MCF 10A (cell line): ENCODE measurements around the gene BRD1. TPM values are rescaled to one million over a fixed set of nuclear protein-coding genes. Genes with fewer than 3 reads are reported as not detected.
"Not testable (repeated sequence)": the region's sequence is repeated elsewhere in the genome, so short reads cannot be mapped to it uniquely, and the experiment has no call there.

ENCODE experiments used
- BruUV-seq: library from RNA; stranded (reverse); fragments of 400-500 nt; replicated peaks from 2 replicates; lab custom pipeline; 2021; lab: Mats Ljungman, UMichigan
- CTCF ChIA-PET: fragments of 300-600 bp; sonication (Branson Sonifier 250); formaldehyde crosslinking; extraction: SDS; loops from one replicate; lab custom pipeline; 2021; ENCODE audit warnings: antibody characterized with exemption, inconsistent platforms; lab: Yijun Ruan, JAX
- POLR2A ChIA-PET: fragments of 300-600, 350-650 bp; sonication (Branson Sonifier 250); formaldehyde crosslinking; extraction: SDS; loops from one replicate; lab custom pipeline; 2020; ENCODE audit warnings: antibody characterized with exemption, inconsistent platforms; lab: Yijun Ruan, JAX
- DNase-seq: peaks from one replicate; pipeline ENCODE4 v3.0.0-alpha.2; 2018; ENCODE audit not compliant: unreplicated experiment
- H3K27ac Mint-ChIP-seq: one replicate; pipeline ENCODE4 v1.8.0; 2022; ENCODE audit warnings: mild to moderate bottlenecking, low read depth, mixed read lengths; ENCODE audit not compliant: unreplicated experiment
- H3K27me3 Mint-ChIP-seq: one replicate; pipeline ENCODE4 v1.8.0; 2022; ENCODE audit warnings: mixed read lengths; ENCODE audit not compliant: insufficient read depth, unreplicated experiment
- H3K36me3 Mint-ChIP-seq: one replicate; pipeline ENCODE4 v1.8.0; 2022; ENCODE audit warnings: mild to moderate bottlenecking, moderate library complexity, mixed read lengths; ENCODE audit not compliant: insufficient read depth, unreplicated experiment
- H3K4me1 Mint-ChIP-seq: one replicate; pipeline ENCODE4 v1.8.0; 2022; ENCODE audit warnings: mixed read lengths; ENCODE audit not compliant: insufficient read depth, unreplicated experiment
- H3K4me3 Mint-ChIP-seq: one replicate; pipeline ENCODE4 v1.8.0; 2022; ENCODE audit warnings: mild to moderate bottlenecking, moderate library complexity, mixed read lengths; ENCODE audit not compliant: unreplicated experiment
- H3K9me3 Mint-ChIP-seq: one replicate; pipeline ENCODE4 v1.8.0; 2022; ENCODE audit warnings: mixed read lengths; ENCODE audit not compliant: unreplicated experiment
- intact Hi-C: fragments of 100-400 bp; cut with micrococcal nuclease; formaldehyde crosslinking; loops from 2 replicates; pipeline ENCODE4 v1.14.1; 2022
- total RNA-seq: library from RNA; stranded (reverse); gene quantifications from 2 replicates; pipeline ENCODE4 v1.2.3, GENCODE V29; 2022
- TF ChIP-seq, protein P1 (sequence below): fragments of 200-600 bp; IDR thresholded peaks from one replicate; pipeline ENCODE4 v1.8.0; 2022; ENCODE audit warnings: antibody characterized with exemption, mild to moderate bottlenecking; ENCODE audit not compliant: unreplicated experiment

Gene BRD1
- total RNA-seq, 1 experiment from 2014 or later = 48.1 TPM

DNA sequence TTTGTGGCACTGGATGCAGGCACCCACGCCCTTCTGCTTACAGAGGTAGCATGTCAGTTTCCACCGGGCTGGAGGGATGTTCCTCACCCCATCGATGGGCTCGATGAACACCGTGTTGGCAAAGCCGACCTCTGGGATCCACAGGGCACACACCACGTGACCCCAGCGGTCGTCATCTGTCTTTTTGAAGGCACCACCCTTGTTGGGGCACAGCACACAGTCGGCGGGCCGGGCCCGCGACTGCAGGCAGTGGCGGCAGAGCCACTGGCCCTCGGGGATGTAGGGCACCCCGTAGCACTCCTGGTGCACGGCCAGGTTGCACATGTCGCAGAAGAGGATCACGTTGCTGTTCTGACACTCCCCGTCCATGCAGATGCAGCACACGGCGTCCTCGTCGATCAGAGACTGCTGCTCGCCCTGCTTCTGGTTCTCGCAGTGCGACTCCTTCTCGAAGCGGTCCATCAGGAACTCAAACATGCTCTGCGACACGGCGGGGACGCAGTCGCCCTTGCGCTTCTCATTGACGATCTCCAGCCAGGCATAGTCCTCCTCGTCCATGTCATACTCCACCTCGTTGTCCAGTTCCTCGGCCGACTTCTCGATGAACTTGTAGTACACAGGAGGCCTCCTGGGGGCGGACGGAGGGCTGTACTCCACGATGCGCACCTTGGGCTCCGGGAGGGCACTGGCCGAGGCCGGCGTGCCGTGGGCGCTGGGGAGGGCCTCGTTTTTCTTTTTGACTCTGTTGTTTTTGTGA, 4.2 kb downstream of the BRD1 start:
- no peak for DNase-seq
- TF ChIP-seq, protein P1, sequence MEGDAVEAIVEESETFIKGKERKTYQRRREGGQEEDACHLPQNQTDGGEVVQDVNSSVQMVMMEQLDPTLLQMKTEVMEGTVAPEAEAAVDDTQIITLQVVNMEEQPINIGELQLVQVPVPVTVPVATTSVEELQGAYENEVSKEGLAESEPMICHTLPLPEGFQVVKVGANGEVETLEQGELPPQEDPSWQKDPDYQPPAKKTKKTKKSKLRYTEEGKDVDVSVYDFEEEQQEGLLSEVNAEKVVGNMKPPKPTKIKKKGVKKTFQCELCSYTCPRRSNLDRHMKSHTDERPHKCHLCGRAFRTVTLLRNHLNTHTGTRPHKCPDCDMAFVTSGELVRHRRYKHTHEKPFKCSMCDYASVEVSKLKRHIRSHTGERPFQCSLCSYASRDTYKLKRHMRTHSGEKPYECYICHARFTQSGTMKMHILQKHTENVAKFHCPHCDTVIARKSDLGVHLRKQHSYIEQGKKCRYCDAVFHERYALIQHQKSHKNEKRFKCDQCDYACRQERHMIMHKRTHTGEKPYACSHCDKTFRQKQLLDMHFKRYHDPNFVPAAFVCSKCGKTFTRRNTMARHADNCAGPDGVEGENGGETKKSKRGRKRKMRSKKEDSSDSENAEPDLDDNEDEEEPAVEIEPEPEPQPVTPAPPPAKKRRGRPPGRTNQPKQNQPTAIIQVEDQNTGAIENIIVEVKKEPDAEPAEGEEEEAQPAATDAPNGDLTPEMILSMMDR = no peak
- H3K27me3 Mint-ChIP-seq = no peaks in the 10 kb centered on the region
- TSS peak; percentile 11 for BruUV-seq
- H3K27ac Mint-ChIP-seq = no peak overlapping the region
- no peak overlapping the region for H3K4me3 Mint-ChIP-seq
- intact Hi-C loops = no loop called here
- POLR2A ChIA-PET = no interaction called here
- peaks cover 19% of the 10 kb centered on the region for H3K4me1 Mint-ChIP-seq
- H3K9me3 Mint-ChIP-seq = no peaks in the 10 kb centered on the region
- CTCF ChIA-PET = no interaction called here
- H3K36me3 Mint-ChIP-seq = peaks cover 71% of the 10 kb centered on the region

DNA sequence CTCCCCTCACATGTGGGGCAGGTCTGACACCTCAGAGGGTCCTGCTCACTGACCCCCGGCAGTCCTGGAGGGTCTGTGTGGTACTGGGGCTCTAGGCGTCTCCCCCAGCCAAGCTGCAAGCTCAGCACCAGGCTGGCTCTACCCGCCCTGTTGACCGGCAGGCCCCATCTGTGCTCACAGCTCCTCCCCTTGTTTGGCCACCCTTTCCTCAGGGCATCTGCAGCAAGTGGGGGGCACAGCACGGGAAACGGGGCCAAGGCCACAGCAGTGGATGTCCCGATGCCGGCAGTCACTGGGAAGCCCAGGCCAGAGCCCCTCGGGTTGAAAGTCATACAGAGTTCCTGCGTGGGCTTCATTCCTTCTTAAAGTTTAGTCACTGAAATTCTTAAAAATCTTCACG, 5.9 kb downstream of the BRD1 start:
- H3K4me1 Mint-ChIP-seq = peaks cover 19% of the 10 kb centered on the region
- BruUV-seq, POLR2A ChIA-PET, intact Hi-C loops, DNase-seq, H3K4me3 Mint-ChIP-seq, CTCF ChIA-PET, H3K27ac Mint-ChIP-seq, H3K27me3 Mint-ChIP-seq, H3K9me3 Mint-ChIP-seq: not testable (repeated sequence)
- H3K36me3 Mint-ChIP-seq = peaks cover 85% of the 10 kb centered on the region

DNA sequence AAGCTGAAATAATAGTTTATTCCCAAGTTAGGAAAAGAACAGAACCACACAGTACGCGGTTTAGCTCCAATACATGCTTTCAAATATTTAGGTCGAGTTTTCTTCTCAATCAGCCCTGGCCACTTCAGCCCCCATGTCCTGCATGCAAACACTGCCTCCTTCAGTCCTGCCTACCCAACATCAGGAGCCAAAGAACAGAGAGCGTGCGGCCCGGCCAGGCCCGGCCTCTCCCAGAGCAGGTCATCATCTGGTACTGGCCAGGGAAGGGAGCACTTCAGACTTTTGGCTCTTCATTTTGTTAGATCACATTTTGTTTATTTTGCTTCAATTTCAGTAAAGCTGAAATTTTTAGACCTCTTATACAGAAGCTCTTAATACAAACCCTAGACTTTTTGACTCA, 6.7 kb downstream of the BRD1 start:
- ChIA-PET POLR2A (interaction anchor here (0.6 kb wide), 1 partner anchor 270 kb away, joined by 3 read pairs; no protein-coding TSS in a partner anchor), CTCF (interaction anchor here (0.6 to 1.0 kb wide), 5 partner anchors 11 to 209 kb away, joined by 3 to 4 read pairs (median 3); no protein-coding TSS in a partner anchor)
- H3K4me3 Mint-ChIP-seq = no peak overlapping the region
- H3K36me3 Mint-ChIP-seq = peaks cover 89% of the 10 kb centered on the region
- TF ChIP-seq, protein P1 = no peak
- H3K9me3 Mint-ChIP-seq = no peaks in the 10 kb centered on the region
- DNase-seq = no peak
- H3K27ac Mint-ChIP-seq = no peak overlapping the region
- H3K27me3 Mint-ChIP-seq = no peaks in the 10 kb centered on the region
- intact Hi-C loops = no loop called here
- H3K4me1 Mint-ChIP-seq = peaks cover 19% of the 10 kb centered on the region
- BruUV-seq = no TSS peak

DNA sequence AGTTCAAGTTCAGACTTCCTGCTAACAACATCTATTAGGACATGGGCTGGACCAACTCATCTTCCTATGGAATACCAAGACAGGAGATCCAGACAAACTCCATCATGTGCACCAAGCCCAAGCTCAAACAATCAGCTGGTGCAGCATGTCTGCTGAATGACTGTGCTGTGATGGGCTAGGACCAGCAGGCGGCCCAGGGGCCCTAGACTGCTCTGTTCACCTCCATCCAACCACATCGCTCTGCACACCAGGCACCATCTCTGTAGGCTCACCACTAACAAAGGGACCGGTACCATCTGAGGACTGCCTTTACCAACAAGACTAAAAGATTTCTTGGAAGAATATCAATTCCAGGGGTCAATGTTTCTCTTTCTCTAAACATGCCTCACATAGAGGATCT, 10.3 kb downstream of the BRD1 start:
- CTCF ChIA-PET = interaction anchor here (0.5 kb wide), 1 partner anchor 47 kb away, joined by 5 read pairs; no protein-coding TSS in a partner anchor
- POLR2A ChIA-PET = no interaction called here

More for the DNA sequence above, 10.3 kb downstream of the BRD1 start:
- intact Hi-C loops = no loop called here
- Mint-ChIP-seq H3K27me3 (no peaks in the 10 kb centered on the region), H3K36me3 (peaks cover 90% of the 10 kb centered on the region), H3K4me1 (no peaks in the 10 kb centered on the region), H3K9me3 (no peaks in the 10 kb centered on the region), H3K27ac (no peak overlapping the region), H3K4me3 (no peak overlapping the region)
- no peak for DNase-seq
- BruUV-seq = no TSS peak
- TF ChIP-seq, protein P1 = no peak
